ENCODE data around the gene ANKMY1. TPM values are rescaled to one million over a fixed set of nuclear protein-coding genes. Genes with fewer than 3 reads are reported as not detected.

The ANKMY1 gene
- total and polyA plus RNA-seq, 11 donors, result 2.4 to 11.7 (median 5.5) TPM

- Histone ChIP-seq H3K36me3 (peaks cover 0 to 2% (median 0%) of the 10 kb centered on the region in 9 donors), H3K4me3 (no peak overlapping the region), H3K27ac (no peak overlapping the region), H3K4me1 (peaks cover 0 to 63% (median 28%) of the 10 kb centered on the region in 12 donors), H3K9me3 (no peaks in the 10 kb centered on the region), H3K27me3 (peaks cover 0 to 22% (median 4%) of the 10 kb centered on the region in 9 donors)
- intact Hi-C loops (cut with DNase I), result no loop called here
- DNase-seq, result peak in 2 of 5 donors; percentile 19 to 23
- ATAC-seq, result no peak
- WGBS, 4 donors, result 83 to 92% (median 90%) methylated on average over 15 to 18 of the region's 18 CpGs
- TF ChIP-seq CTCF (IDR thresholded peaks at IDR 0.05) (no peak), POLR2A (IDR thresholded peaks at IDR 0.05) (no peak)
These were observed 117.0 kb downstream of the ANKMY1 start for GRCh38 chr2:240440704-240441320.

GRCh38 chr2:240440251-240440650 is 117.5 kb downstream of the ANKMY1 start:
- intact Hi-C loops (cut with DNase I), result no loop called here
- peaks cover 0 to 63% (median 28%) of the 10 kb centered on the region in 12 donors for H3K4me1 ChIP-seq

GRCh38 chr2:240439698-240440151 is 118.1 kb downstream of the ANKMY1 start:
- peak in 2 of 5 donors; percentile 21 to 23 for DNase-seq

More at GRCh38 chr2:240440251-240440650, 117.5 kb downstream of the ANKMY1 start:
- Histone ChIP-seq H3K36me3 (peaks cover 0 to 2% (median 0%) of the 10 kb centered on the region in 9 donors), H3K27ac (no peak overlapping the region), H3K27me3 (peaks cover 0 to 22% (median 4%) of the 10 kb centered on the region in 9 donors), H3K4me3 (no peak overlapping the region), H3K9me3 (no peaks in the 10 kb centered on the region)
- DNase-seq (peak in 1 of 5 donors; percentile 18), ATAC-seq (no peak)
- WGBS, 4 donors, result 84 to 95% (median 89%) methylated on average over 10 to 12 of the region's 12 CpGs
- TF ChIP-seq CTCF (IDR thresholded peaks at IDR 0.05) (no peak), POLR2A (IDR thresholded peaks at IDR 0.05) (no peak)

More at GRCh38 chr2:240439698-240440151, 118.1 kb downstream of the ANKMY1 start:
- no peak for ATAC-seq
- Histone ChIP-seq H3K36me3 (no peaks in the 10 kb centered on the region), H3K9me3 (no peaks in the 10 kb centered on the region), H3K4me1 (peaks cover 0 to 66% (median 30%) of the 10 kb centered on the region in 12 donors), H3K27me3 (peaks cover 0 to 25% (median 4%) of the 10 kb centered on the region in 9 donors), H3K27ac (peak overlapping the region in 3 of 12 donors; percentile 91 to 97 (median 93)), H3K4me3 (no peak overlapping the region)
- intact Hi-C loops (cut with DNase I), result loop anchor here in 8 of 10 donors (2.0 to 10.0 kb wide), 8 partner anchors 65 to 291 kb away; no protein-coding TSS in a partner anchor
- TF ChIP-seq POLR2A (IDR thresholded peaks at IDR 0.05) (no peak), CTCF (IDR thresholded peaks at IDR 0.05) (no peak)
- WGBS, 4 donors, result 78 to 89% (median 84%) methylated on average over 10 to 15 of the region's 15 CpGs
